K562 (cell line): ENCODE data around the gene SNX9. TPM values are rescaled to one million over a fixed set of nuclear protein-coding genes. Genes with fewer than 3 reads are reported as not detected.
A peak's percentile ranks its signal among the peaks of the same experiment; 100 is the strongest.

ENCODE experiments used
- ELF1 ChIP-seq: fragments of 200-800 bp; sonication (Bioruptor generic); IDR thresholded peaks from 2 replicates; pipeline ENCODE4 v1.6.1; 2016; ENCODE audit warnings: missing genetic modification characterization, missing compliant biosample characterization
- ELF2 ChIP-seq: fragments of 250-450 bp; sonication (Bioruptor Pico); IDR thresholded peaks from 2 replicates; pipeline ENCODE4 v1.5.0; 2021; ENCODE audit warnings: mild to moderate bottlenecking
- ELF4 ChIP-seq: fragments of 450-650 bp; formaldehyde crosslinking; IDR thresholded peaks from 2 replicates; pipeline ENCODE4 v1.4.0; 2022; ENCODE audit warnings: missing genetic modification characterization
- KLF16 ChIP-seq: IDR thresholded peaks from 2 replicates; pipeline ENCODE4 v1.6.1; 2016; ENCODE audit warnings: antibody characterized with exemption
- MED1 ChIP-seq: sonication (generic); formaldehyde crosslinking; IDR thresholded peaks from 2 replicates; pipeline ENCODE4 v1.8.1; 2023; ENCODE audit warnings: missing genetic modification reagents, borderline replicate concordance
- PHF21A ChIP-seq: fragments of 450-650 bp; IDR thresholded peaks from 2 replicates; pipeline ENCODE4 v1.6.1; 2017; ENCODE audit warnings: low read depth, borderline replicate concordance
- PURB ChIP-seq: sonication (generic); formaldehyde crosslinking; IDR thresholded peaks from 2 replicates; pipeline ENCODE4 v1.9.0; 2021; ENCODE audit warnings: low read depth, mild to moderate bottlenecking, missing genetic modification reagents
- SAFB ChIP-seq: fragments of 200-400 bp; formaldehyde crosslinking; IDR thresholded peaks from 2 replicates; pipeline ENCODE4 v1.6.1; 2017; ENCODE audit warnings: low read depth, low read length, borderline replicate concordance
- TCF3 ChIP-seq: sonication (generic); formaldehyde crosslinking; IDR thresholded peaks from 2 replicates; pipeline ENCODE4 v1.4.0; 2020; ENCODE audit warnings: mild to moderate bottlenecking, missing genetic modification reagents
- YY1 ChIP-seq, 3 experiments: IDR thresholded peaks; 2 replicates each; pipeline ENCODE4 v1.6.1; 2011; ENCODE audit warnings: low read length in 2 of 3, mild to moderate bottlenecking in 2 of 3, moderate library complexity in 2 of 3, borderline replicate concordance in 1 of 3, control low read depth in 1 of 3, low read depth in 1 of 3; ENCODE audit not compliant: insufficient read depth in 3 of 3, insufficient replicate concordance in 2 of 3, control insufficient read depth in 1 of 3, insufficient read length in 1 of 3; ENCODE audit errors: extremely low read depth in 1 of 3
- ZNF121 ChIP-seq: sonication (generic); formaldehyde crosslinking; conservative IDR thresholded peaks from 2 replicates; pipeline ENCODE4 v1.8.0; 2022; ENCODE audit warnings: missing genetic modification reagents
- ZNF445 ChIP-seq: fragments of 250-450 bp; sonication (Bioruptor Pico); IDR thresholded peaks from 2 replicates; pipeline ENCODE4 v1.4.0; 2020; ENCODE audit warnings: low read depth, mild to moderate bottlenecking, moderate library complexity
- ZNF76 ChIP-seq: fragments of 250-450 bp; sonication (Bioruptor Pico); IDR thresholded peaks from 2 replicates; pipeline ENCODE4 v1.4.0; 2020; ENCODE audit warnings: mild to moderate bottlenecking, moderate library complexity, borderline replicate concordance
- ZSCAN32 ChIP-seq: fragments of 450-650 bp; formaldehyde crosslinking; IDR thresholded peaks from 2 replicates; pipeline ENCODE4 v1.4.0; 2020; ENCODE audit warnings: mild to moderate bottlenecking, moderate library complexity
- polyA plus RNA-seq, 8 experiments: library from polyadenylated mRNA; depleted of rRNA in 4 of 8; stranded (reverse) in 5 of 8; unstranded in 3 of 8; fragments of >200 nt; fragmentation: Nextera tagmentation in 2 of 8; fragmentation: Illumina TruSeq in 1 of 8; extraction: Ambion mirVana in 2 of 8; extraction: Trizol in 1 of 8; gene quantifications; 2 replicates each; pipeline versions ENCODE4 v1.2.1 to v1.2.3, GENCODE V29; 2011 to 2014; ENCODE audit warnings: inconsistent platforms in 1 of 8, missing spikeins in 1 of 8
- total RNA-seq, 7 experiments: library from RNA; depleted of rRNA in 6 of 7; stranded (reverse); fragments of >200 nt in 6 of 7; fragmentation: Illumina TruSeq in 2 of 7; extraction: Trizol in 2 of 7; gene quantifications; 2 replicates each; pipeline versions ENCODE4 v1.2.1 to v1.2.3, GENCODE V29; 2011 to 2021; ENCODE audit warnings: low replicate concordance in 1 of 7
- TF ChIP-seq, protein P1 (sequence below), 3 experiments: fragments of 200-800 bp in 1 of 3; sonication (Bioruptor generic) in 1 of 3; sonication (generic) in 1 of 3; formaldehyde crosslinking in 1 of 3; IDR thresholded peaks; 2 replicates each; pipeline versions ENCODE4 v1.6.1 to v1.8.0; 2016 to 2022; ENCODE audit warnings: mild to moderate bottlenecking in 2 of 3, missing compliant biosample characterization in 2 of 3, missing genetic modification characterization in 2 of 3, missing genetic modification reagents in 1 of 3
- TF ChIP-seq, protein P2 (sequence below): fragments of 250-450 bp; sonication (Bioruptor Pico); IDR thresholded peaks from 2 replicates; pipeline ENCODE4 v1.4.0; 2020; ENCODE audit warnings: mild to moderate bottlenecking, moderate library complexity
- TF ChIP-seq, protein P3 (sequence below), 3 experiments: IDR thresholded peaks in 2 of 3; conservative IDR thresholded peaks in 1 of 3; 2 replicates each; pipeline ENCODE4 v1.5.1; 2011 to 2012; ENCODE audit warnings: low read length in 3 of 3, mild to moderate bottlenecking in 3 of 3, control low read depth in 2 of 3, improper control_type of control experiment in 1 of 3, inconsistent platforms in 1 of 3, low read depth in 1 of 3, mixed read lengths in 1 of 3, moderate library complexity in 1 of 3; ENCODE audit not compliant: insufficient read depth in 2 of 3
- TF ChIP-seq, protein P4 (sequence below): sonication (generic); formaldehyde crosslinking; IDR thresholded peaks from 2 replicates; pipeline ENCODE4 v1.8.1; 2023; ENCODE audit warnings: mild to moderate bottlenecking, missing genetic modification reagents

Gene SNX9
- total and polyA plus RNA-seq, 9 of the 15 experiments (the other 6 are each of a cell fraction or from before 2014, with no cell fraction given) = 6.0 to 81.7 (median 57.1) TPM

DNA sequence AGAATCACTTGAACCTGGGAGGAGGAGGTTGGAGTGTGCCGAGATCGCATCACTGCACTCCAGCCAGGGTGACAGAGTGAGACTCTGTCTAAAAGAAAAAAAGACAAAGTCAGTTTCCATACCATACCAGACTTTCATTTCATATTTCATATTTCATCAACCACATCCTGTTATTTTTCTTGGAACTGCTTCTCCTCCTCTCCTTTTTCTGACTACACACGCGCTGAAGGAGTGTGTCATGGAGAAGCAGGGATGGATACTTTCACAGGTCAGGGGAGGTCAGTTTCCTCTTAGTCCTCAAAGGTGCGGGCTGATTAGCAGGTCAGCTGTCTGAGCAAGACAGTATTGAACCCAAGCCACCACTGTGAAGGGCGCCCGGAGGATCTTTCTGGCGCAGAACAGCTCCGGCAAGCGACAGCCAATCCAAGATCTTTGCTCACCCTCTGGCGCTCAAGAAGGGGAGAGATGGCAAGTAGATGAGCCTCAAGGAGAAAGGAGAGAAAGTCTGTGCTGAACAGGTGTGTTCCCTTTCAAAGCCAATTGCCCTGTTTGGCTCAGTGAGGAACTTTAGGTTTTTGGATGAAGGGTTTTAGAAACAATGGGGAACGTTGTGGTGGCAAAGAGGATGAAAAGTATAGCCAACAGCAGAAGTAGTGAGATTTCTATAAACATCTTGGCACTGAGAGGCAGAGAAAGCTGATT is 139.7 kb downstream of the SNX9 start (continued):
- TF ChIP-seq, protein P1, sequence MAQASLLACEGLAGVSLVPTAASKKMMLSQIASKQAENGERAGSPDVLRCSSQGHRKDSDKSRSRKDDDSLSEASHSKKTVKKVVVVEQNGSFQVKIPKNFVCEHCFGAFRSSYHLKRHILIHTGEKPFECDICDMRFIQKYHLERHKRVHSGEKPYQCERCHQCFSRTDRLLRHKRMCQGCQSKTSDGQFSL (CRISPR knock-in tag; IDR thresholded peaks at IDR 0.05) = no peak
- TF ChIP-seq, protein P1 (tag; IDR thresholded peaks at IDR 0.05) = no peak
- no peak for TF ChIP-seq KLF16
- no peak for TF ChIP-seq YY1 (IDR thresholded peaks at IDR 0.05; ENCODE audit: borderline replicate concordance in 1 of 3, control insufficient read depth in 1 of 3, extremely low read depth in 1 of 3, insufficient read depth in 3 of 3, insufficient read length in 1 of 3, insufficient replicate concordance in 2 of 3, low read depth in 1 of 3, low read length in 2 of 3)
- TF ChIP-seq ZNF76 (CRISPR knock-in tag) = no peak
- TF ChIP-seq, protein P2, sequence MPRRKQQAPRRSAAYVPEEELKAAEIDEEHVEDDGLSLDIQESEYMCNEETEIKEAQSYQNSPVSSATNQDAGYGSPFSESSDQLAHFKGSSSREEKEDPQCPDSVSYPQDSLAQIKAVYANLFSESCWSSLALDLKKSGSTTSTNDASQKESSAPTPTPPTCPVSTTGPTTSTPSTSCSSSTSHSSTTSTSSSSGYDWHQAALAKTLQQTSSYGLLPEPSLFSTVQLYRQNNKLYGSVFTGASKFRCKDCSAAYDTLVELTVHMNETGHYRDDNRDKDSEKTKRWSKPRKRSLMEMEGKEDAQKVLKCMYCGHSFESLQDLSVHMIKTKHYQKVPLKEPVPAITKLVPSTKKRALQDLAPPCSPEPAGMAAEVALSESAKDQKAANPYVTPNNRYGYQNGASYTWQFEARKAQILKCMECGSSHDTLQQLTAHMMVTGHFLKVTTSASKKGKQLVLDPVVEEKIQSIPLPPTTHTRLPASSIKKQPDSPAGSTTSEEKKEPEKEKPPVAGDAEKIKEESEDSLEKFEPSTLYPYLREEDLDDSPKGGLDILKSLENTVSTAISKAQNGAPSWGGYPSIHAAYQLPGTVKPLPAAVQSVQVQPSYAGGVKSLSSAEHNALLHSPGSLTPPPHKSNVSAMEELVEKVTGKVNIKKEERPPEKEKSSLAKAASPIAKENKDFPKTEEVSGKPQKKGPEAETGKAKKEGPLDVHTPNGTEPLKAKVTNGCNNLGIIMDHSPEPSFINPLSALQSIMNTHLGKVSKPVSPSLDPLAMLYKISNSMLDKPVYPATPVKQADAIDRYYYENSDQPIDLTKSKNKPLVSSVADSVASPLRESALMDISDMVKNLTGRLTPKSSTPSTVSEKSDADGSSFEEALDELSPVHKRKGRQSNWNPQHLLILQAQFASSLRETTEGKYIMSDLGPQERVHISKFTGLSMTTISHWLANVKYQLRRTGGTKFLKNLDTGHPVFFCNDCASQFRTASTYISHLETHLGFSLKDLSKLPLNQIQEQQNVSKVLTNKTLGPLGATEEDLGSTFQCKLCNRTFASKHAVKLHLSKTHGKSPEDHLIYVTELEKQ (CRISPR knock-in tag) = no peak
- TF ChIP-seq ELF2 (CRISPR knock-in tag) = no peak
- TF ChIP-seq PURB (CRISPR knock-in tag) = no peak
- TF ChIP-seq SAFB = no peak
- peak; percentile 81 for TF ChIP-seq TCF3 (CRISPR knock-in tag)
- TF ChIP-seq ELF4 = no peak
- TF ChIP-seq ZNF445 (CRISPR knock-in tag) = no peak
- TF ChIP-seq, protein P3, sequence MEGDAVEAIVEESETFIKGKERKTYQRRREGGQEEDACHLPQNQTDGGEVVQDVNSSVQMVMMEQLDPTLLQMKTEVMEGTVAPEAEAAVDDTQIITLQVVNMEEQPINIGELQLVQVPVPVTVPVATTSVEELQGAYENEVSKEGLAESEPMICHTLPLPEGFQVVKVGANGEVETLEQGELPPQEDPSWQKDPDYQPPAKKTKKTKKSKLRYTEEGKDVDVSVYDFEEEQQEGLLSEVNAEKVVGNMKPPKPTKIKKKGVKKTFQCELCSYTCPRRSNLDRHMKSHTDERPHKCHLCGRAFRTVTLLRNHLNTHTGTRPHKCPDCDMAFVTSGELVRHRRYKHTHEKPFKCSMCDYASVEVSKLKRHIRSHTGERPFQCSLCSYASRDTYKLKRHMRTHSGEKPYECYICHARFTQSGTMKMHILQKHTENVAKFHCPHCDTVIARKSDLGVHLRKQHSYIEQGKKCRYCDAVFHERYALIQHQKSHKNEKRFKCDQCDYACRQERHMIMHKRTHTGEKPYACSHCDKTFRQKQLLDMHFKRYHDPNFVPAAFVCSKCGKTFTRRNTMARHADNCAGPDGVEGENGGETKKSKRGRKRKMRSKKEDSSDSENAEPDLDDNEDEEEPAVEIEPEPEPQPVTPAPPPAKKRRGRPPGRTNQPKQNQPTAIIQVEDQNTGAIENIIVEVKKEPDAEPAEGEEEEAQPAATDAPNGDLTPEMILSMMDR (IDR thresholded peaks at IDR 0.05 in 2 of 3, conservative IDR thresholded peaks at IDR 0.05 in 1 of 3; ENCODE audit: insufficient read depth in 2 of 3, low read depth in 1 of 3, low read length in 3 of 3) = peak in 1 of 3 experiments; percentile 5; a peak in 1 of 6 replicates
- TF ChIP-seq, protein P4, sequence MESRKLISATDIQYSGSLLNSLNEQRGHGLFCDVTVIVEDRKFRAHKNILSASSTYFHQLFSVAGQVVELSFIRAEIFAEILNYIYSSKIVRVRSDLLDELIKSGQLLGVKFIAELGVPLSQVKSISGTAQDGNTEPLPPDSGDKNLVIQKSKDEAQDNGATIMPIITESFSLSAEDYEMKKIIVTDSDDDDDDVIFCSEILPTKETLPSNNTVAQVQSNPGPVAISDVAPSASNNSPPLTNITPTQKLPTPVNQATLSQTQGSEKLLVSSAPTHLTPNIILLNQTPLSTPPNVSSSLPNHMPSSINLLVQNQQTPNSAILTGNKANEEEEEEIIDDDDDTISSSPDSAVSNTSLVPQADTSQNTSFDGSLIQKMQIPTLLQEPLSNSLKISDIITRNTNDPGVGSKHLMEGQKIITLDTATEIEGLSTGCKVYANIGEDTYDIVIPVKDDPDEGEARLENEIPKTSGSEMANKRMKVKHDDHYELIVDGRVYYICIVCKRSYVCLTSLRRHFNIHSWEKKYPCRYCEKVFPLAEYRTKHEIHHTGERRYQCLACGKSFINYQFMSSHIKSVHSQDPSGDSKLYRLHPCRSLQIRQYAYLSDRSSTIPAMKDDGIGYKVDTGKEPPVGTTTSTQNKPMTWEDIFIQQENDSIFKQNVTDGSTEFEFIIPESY (CRISPR knock-in tag) = peak; percentile 57
- no peak for TF ChIP-seq MED1 (CRISPR knock-in tag)
- TF ChIP-seq PHF21A = no peak
- no peak for TF ChIP-seq ELF1 (tag)
- TF ChIP-seq ZSCAN32 (CRISPR knock-in tag) = no peak
- TF ChIP-seq ZNF121 (CRISPR knock-in tag) = no peak
